ENCODE results near the gene NFATC1. TPM values are rescaled to one million over a fixed set of nuclear protein-coding genes. Genes with fewer than 3 reads are reported as not detected.

NFATC1 gene
- total RNA-seq, 5 donors from 2014 or later (not counting 1 experiment from before 2014, with no cell fraction given), result 58.1 to 108 (median 66.0) TPM

DNA sequence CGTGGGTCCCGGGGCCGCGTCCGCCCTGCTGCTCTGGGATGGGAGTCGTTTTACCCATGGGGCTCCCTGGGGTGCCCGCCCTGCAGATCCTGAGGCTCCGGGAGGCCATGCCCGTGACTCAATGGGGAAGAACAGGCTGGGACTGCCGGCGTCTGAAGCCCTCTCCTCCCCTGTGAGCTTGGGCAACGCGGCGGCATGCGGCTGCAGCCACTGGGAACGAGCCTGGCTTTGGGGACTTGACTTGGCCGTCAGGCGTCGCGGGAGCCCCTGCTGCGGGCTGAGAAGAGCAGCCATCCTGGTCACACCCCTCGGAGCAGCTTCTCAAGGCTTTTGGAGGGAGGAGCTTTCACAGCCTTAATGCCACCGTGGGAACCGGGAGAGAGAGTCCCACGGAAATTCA lies 157.0 kb downstream of the NFATC1 start:
- Mint-ChIP-seq H3K4me1 (no peaks in the 10 kb centered on the region), H3K27ac (no peak overlapping the region), H3K36me3 (no peaks in the 10 kb centered on the region), H3K4me3 (no peak overlapping the region), H3K9me3 (no peaks in the 10 kb centered on the region), H3K27me3 (no peaks in the 10 kb centered on the region)
- no peak overlapping the region for H3K4me3 ChIP-seq (ENCODE audit: control insufficient read depth in 1 of 2, extremely low read depth in 1 of 2, low read length in 1 of 2)
- WGBS (ENCODE audit: insufficient coverage), result 83% methylated on average over 20 of the region's 25 CpGs
- ATAC-seq (replicated peaks in 1 of 4), result no peak
- peaks cover 0 to 11% of the 10 kb centered on the region in 2 experiments for H3K27me3 ChIP-seq (replicated peaks in 1 of 2; ENCODE audit: control insufficient read depth in 2 of 2, extremely low read depth in 1 of 2, insufficient read depth in 2 of 2, low read length in 1 of 2)
- no peak overlapping the region for H3K27ac ChIP-seq (ENCODE audit: low read length)
- POLR2A ChIA-PET, result no interaction called here
- H3K4me1 ChIP-seq (ENCODE audit: control insufficient read depth in 1 of 2, extremely low read depth in 1 of 2, insufficient read depth in 2 of 2, low read length in 2 of 2), result no peaks in the 10 kb centered on the region
- H3K9me3 ChIP-seq, result no peaks in the 10 kb centered on the region
- DNase-seq, result no peak
- H3K36me3 ChIP-seq (ENCODE audit: control insufficient read depth in 2 of 2, extremely low read depth in 1 of 2, insufficient read depth in 1 of 2, low read length in 1 of 2), result no peaks in the 10 kb centered on the region
- CTCF ChIA-PET, result no interaction called here

DNA sequence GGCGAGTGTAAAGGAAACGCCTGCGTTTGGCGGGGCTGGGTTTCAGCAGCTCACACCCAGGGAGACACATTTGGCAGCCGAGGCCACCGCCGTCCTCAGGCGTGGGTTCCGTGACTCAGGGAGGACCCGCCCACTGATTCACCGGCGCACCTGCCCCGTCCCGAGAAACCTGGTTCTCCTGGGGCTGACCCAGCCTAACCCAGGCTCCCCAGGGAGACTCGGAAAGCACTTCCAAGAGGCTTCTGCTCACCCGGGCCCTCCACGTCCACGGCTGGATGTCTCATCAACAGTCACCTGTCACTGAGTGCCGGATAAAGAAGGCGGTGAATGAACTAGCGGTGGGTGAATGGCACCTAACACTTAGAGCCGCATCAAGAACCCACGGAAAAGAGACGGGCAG lies 157.4 kb downstream of the NFATC1 start:
- Histone ChIP-seq H3K9me3 (no peaks in the 10 kb centered on the region), H3K27ac (ENCODE audit: low read length) (no peak overlapping the region), H3K4me3 (ENCODE audit: control insufficient read depth in 1 of 2, extremely low read depth in 1 of 2, low read length in 1 of 2) (no peak overlapping the region), H3K4me1 (ENCODE audit: control insufficient read depth in 1 of 2, extremely low read depth in 1 of 2, insufficient read depth in 2 of 2, low read length in 2 of 2) (no peaks in the 10 kb centered on the region), H3K36me3 (ENCODE audit: control insufficient read depth in 2 of 2, extremely low read depth in 1 of 2, insufficient read depth in 1 of 2, low read length in 1 of 2) (no peaks in the 10 kb centered on the region), H3K27me3 (replicated peaks in 1 of 2; ENCODE audit: control insufficient read depth in 2 of 2, extremely low read depth in 1 of 2, insufficient read depth in 2 of 2, low read length in 1 of 2) (peaks cover 0 to 8% of the 10 kb centered on the region in 2 experiments)
- no peaks in the 10 kb centered on the region for H3K36me3 Mint-ChIP-seq
- ATAC-seq (replicated peaks in 1 of 4) (no peak), DNase-seq (no peak)
- ChIA-PET CTCF (no interaction called here), POLR2A (no interaction called here)
- no peak overlapping the region for H3K4me3 Mint-ChIP-seq
- H3K27me3 Mint-ChIP-seq, result no peaks in the 10 kb centered on the region
- H3K4me1 Mint-ChIP-seq, result no peaks in the 10 kb centered on the region
- H3K27ac Mint-ChIP-seq, result no peak overlapping the region
- H3K9me3 Mint-ChIP-seq, result no peaks in the 10 kb centered on the region
- WGBS (ENCODE audit: insufficient coverage), result 88% methylated on average over 24 of the region's 24 CpGs

DNA sequence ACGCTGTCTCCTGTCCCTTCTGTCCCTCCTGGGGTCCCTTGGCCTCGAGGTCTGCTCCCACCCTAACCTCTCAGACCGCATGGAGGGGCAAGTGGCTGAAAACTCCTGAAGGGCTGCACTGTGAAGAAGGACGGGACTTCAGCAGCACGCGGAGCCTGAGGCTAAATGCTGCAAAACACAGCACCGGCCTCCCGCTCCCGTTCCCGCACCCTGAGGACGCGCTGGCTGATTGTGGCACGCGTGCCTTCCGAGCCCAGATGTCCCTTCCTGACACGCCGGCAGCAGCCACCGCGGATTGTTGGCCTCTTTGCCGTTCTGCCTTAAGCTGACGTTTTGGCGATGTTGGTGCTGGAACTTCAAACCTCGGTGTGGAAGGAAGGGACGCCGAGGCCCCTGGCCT lies 158.0 kb downstream of the NFATC1 start:
- Mint-ChIP-seq H3K36me3 (no peaks in the 10 kb centered on the region), H3K4me3 (no peak overlapping the region), H3K4me1 (no peaks in the 10 kb centered on the region), H3K9me3 (no peaks in the 10 kb centered on the region), H3K27ac (no peak overlapping the region), H3K27me3 (no peaks in the 10 kb centered on the region)
- WGBS (ENCODE audit: insufficient coverage), result 91% methylated on average over 22 of the region's 25 CpGs
- Histone ChIP-seq H3K4me1 (ENCODE audit: control insufficient read depth in 1 of 2, extremely low read depth in 1 of 2, insufficient read depth in 2 of 2, low read length in 2 of 2) (no peaks in the 10 kb centered on the region), H3K4me3 (ENCODE audit: control insufficient read depth in 1 of 2, extremely low read depth in 1 of 2, low read length in 1 of 2) (no peak overlapping the region), H3K27me3 (replicated peaks in 1 of 2; ENCODE audit: control insufficient read depth in 2 of 2, extremely low read depth in 1 of 2, insufficient read depth in 2 of 2, low read length in 1 of 2) (peaks cover 0 to 8% of the 10 kb centered on the region in 2 experiments), H3K9me3 (no peaks in the 10 kb centered on the region), H3K36me3 (ENCODE audit: control insufficient read depth in 2 of 2, extremely low read depth in 1 of 2, insufficient read depth in 1 of 2, low read length in 1 of 2) (no peaks in the 10 kb centered on the region), H3K27ac (ENCODE audit: low read length) (no peak overlapping the region)
- CTCF ChIA-PET, result no interaction called here
- no peak for DNase-seq
- no peak for ATAC-seq (replicated peaks in 1 of 4)
- POLR2A ChIA-PET, result no interaction called here

DNA sequence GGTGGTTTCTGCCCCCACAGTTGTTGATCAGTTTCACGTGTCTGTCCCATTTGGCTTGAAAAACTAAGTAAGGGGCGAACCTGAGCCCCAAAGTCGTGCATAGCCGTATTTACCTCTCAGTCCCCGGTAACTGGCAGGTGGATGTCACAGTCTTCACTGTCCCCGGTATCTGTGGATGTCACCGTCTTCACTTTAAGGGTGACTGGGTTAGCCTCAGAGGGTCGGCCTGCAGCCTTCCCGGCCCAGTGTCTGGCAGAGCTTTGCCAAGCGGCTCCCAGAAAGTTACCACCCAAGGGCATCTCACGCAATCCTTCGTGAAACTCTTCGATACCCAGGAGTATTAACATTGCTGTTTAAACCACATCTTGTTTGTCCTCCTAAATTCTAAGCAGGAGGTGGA lies 158.6 kb downstream of the NFATC1 start:
- H3K4me3 ChIP-seq (ENCODE audit: control insufficient read depth in 1 of 2, extremely low read depth in 1 of 2, low read length in 1 of 2), result no peak overlapping the region
- no peaks in the 10 kb centered on the region for H3K36me3 Mint-ChIP-seq

DNA sequence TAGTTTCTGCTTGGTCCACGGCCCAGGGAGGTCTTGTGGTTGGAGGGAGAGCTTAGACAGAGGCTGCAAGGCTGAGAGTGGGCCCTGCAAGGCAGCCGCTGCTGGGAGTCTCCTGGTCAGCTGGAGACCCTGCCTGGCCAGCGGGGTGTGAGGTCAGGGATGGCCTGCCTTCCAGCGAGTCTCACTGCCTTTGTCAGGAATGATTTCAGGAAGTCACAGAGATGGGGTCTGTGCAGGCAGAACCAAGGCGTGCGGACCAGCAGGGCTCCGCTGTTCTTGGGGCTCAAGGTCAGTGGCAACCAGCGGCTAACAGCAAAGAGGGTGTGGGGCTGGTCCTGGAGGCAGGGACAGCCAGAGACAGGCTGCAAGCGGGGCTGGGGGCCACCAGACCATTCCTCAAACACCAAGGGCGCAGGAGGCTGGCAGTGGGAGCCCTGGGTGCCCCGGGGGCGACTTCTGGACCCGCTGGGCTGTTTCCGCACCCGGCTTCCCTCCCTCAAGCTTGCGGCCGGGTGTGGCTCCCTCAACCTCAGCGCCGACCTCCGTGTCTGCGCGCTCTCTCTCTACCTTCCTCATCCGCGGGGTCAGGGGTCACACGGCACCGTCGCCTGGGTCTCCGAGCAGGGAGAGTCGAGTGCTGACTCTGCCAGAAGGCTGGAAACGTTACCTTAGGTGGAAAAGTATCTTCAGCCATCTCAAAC lies 159.4 kb downstream of the NFATC1 start:
- no peaks in the 10 kb centered on the region for H3K9me3 ChIP-seq
- H3K4me1 Mint-ChIP-seq, result no peaks in the 10 kb centered on the region
- ChIA-PET CTCF (no interaction called here), POLR2A (no interaction called here)
- H3K36me3 ChIP-seq (ENCODE audit: control insufficient read depth in 2 of 2, extremely low read depth in 1 of 2, insufficient read depth in 1 of 2, low read length in 1 of 2), result no peaks in the 10 kb centered on the region
- H3K27ac ChIP-seq (ENCODE audit: low read length), result no peak overlapping the region
- H3K9me3 Mint-ChIP-seq, result no peaks in the 10 kb centered on the region
- no peak overlapping the region for H3K4me3 ChIP-seq (ENCODE audit: control insufficient read depth in 1 of 2, extremely low read depth in 1 of 2, low read length in 1 of 2)
- WGBS (ENCODE audit: insufficient coverage), result 84% methylated on average over 15 of the region's 30 CpGs
- no peak overlapping the region for H3K27ac Mint-ChIP-seq
- H3K36me3 Mint-ChIP-seq, result no peaks in the 10 kb centered on the region
- H3K27me3 ChIP-seq (replicated peaks in 1 of 2; ENCODE audit: control insufficient read depth in 2 of 2, extremely low read depth in 1 of 2, insufficient read depth in 2 of 2, low read length in 1 of 2), result peaks cover 0 to 5% of the 10 kb centered on the region in 2 experiments
- H3K4me1 ChIP-seq (ENCODE audit: control insufficient read depth in 1 of 2, extremely low read depth in 1 of 2, insufficient read depth in 2 of 2, low read length in 2 of 2), result no peaks in the 10 kb centered on the region
- no peaks in the 10 kb centered on the region for H3K27me3 Mint-ChIP-seq
- ATAC-seq (replicated peaks in 1 of 4) (no peak), DNase-seq (no peak)
- no peak overlapping the region for H3K4me3 Mint-ChIP-seq

More for the DNA sequence above, 158.6 kb downstream of the NFATC1 start:
- ChIA-PET CTCF (no interaction called here), POLR2A (no interaction called here)
- Histone ChIP-seq H3K4me1 (ENCODE audit: control insufficient read depth in 1 of 2, extremely low read depth in 1 of 2, insufficient read depth in 2 of 2, low read length in 2 of 2) (no peaks in the 10 kb centered on the region), H3K27me3 (replicated peaks in 1 of 2; ENCODE audit: control insufficient read depth in 2 of 2, extremely low read depth in 1 of 2, insufficient read depth in 2 of 2, low read length in 1 of 2) (peaks cover 0 to 8% of the 10 kb centered on the region in 2 experiments), H3K36me3 (ENCODE audit: control insufficient read depth in 2 of 2, extremely low read depth in 1 of 2, insufficient read depth in 1 of 2, low read length in 1 of 2) (no peaks in the 10 kb centered on the region), H3K9me3 (no peaks in the 10 kb centered on the region), H3K27ac (ENCODE audit: low read length) (no peak overlapping the region)
- DNase-seq, result no peak
- H3K9me3 Mint-ChIP-seq, result no peaks in the 10 kb centered on the region
- no peak for ATAC-seq (replicated peaks in 1 of 4)
- no peaks in the 10 kb centered on the region for H3K27me3 Mint-ChIP-seq
- no peak overlapping the region for H3K27ac Mint-ChIP-seq
- H3K4me3 Mint-ChIP-seq, result no peak overlapping the region
- no peaks in the 10 kb centered on the region for H3K4me1 Mint-ChIP-seq
- WGBS (ENCODE audit: insufficient coverage), result 83% methylated on average over 12 of the region's 13 CpGs

DNA sequence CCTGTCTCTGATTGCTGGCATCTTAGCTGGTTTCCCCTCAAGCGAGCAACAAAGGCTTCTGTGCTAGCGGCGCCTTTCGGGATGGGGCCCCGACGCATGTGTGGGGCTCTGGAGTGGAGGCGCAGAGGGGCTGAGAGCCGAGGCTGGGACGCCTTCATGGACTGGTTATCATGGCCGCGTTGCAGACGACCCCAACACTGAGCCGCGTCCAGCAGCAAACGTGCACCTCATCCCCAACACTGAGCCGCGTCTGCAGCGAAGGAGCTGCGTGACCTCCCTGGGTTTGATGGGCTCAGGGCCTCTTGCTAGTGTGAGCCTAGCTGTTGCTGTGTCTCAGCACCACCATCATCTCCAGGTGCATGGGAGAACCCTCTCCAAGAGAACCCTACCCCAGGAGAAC lies 160.2 kb downstream of the NFATC1 start:
- H3K4me3 Mint-ChIP-seq, result no peak overlapping the region
- POLR2A ChIA-PET, result no interaction called here
- no peaks in the 10 kb centered on the region for H3K9me3 ChIP-seq
- no peaks in the 10 kb centered on the region for H3K4me1 ChIP-seq (ENCODE audit: control insufficient read depth in 1 of 2, extremely low read depth in 1 of 2, insufficient read depth in 2 of 2, low read length in 2 of 2)
- no peaks in the 10 kb centered on the region for H3K36me3 Mint-ChIP-seq
- H3K9me3 Mint-ChIP-seq, result no peaks in the 10 kb centered on the region
- peaks cover 0 to 5% of the 10 kb centered on the region in 2 experiments for H3K27me3 ChIP-seq (replicated peaks in 1 of 2; ENCODE audit: control insufficient read depth in 2 of 2, extremely low read depth in 1 of 2, insufficient read depth in 2 of 2, low read length in 1 of 2)
- no peak overlapping the region for H3K27ac ChIP-seq (ENCODE audit: low read length)
- no peak overlapping the region for H3K27ac Mint-ChIP-seq
- H3K36me3 ChIP-seq (ENCODE audit: control insufficient read depth in 2 of 2, extremely low read depth in 1 of 2, insufficient read depth in 1 of 2, low read length in 1 of 2), result no peaks in the 10 kb centered on the region
- no peak overlapping the region for H3K4me3 ChIP-seq (ENCODE audit: control insufficient read depth in 1 of 2, extremely low read depth in 1 of 2, low read length in 1 of 2)
- no peak for DNase-seq
- no peaks in the 10 kb centered on the region for H3K4me1 Mint-ChIP-seq
- no peak for ATAC-seq (replicated peaks in 1 of 4)
- no peaks in the 10 kb centered on the region for H3K27me3 Mint-ChIP-seq
- CTCF ChIA-PET, result no interaction called here
- WGBS (ENCODE audit: insufficient coverage), result 98% methylated on average over 19 of the region's 19 CpGs
